Gastroesophageal sphincter (tissue), 4 donors: ENCODE measurements around the gene IRF3. TPM values are rescaled to one million over a fixed set of nuclear protein-coding genes. Genes with fewer than 3 reads are reported as not detected.

Experiments
- ATAC-seq: fragments of 150-250 bp; one replicate; pipeline ENCODE4 v1.9.1; 2016; ENCODE audit warnings: mild to moderate bottlenecking, moderate library complexity
- H3K27ac ChIP-seq, 4 donors: fragments of 200-600 bp; sonication (generic) in 3 of 4; 1 replicate in 3 of 4; 2 replicates in 1 of 4; pipeline ENCODE4 v1.5.1; 2016 to 2019
- H3K27me3 ChIP-seq: fragments of 200-600 bp; sonication (generic); one replicate; pipeline ENCODE4 v1.5.1; 2019
- H3K36me3 ChIP-seq, 2 donors: fragments of 200-600 bp; sonication (generic); one replicate each; pipeline ENCODE4 v1.5.1; 2019; ENCODE audit warnings: control low read depth in 1 of 2
- H3K4me1 ChIP-seq, 3 donors: fragments of 200-600 bp; sonication (generic); 1 replicate in 2 of 3; 2 replicates in 1 of 3; pipeline ENCODE4 v1.5.1; 2016 to 2019; ENCODE audit warnings: control low read depth in 2 of 3
- H3K4me3 ChIP-seq, 2 donors: fragments of 200-600 bp; sonication (generic); one replicate each; pipeline ENCODE4 v1.5.1; 2019; ENCODE audit warnings: mild to moderate bottlenecking in 1 of 2, moderate library complexity in 1 of 2
- H3K9me3 ChIP-seq, 3 donors: fragments of 200-600 bp; sonication (generic); one replicate each; pipeline ENCODE4 v1.5.1; 2017 to 2019; ENCODE audit warnings: control low read depth in 2 of 3
- CTCF ChIP-seq, 4 experiments: fragments of 200-600 bp in 2 of 4; fragments of 450-650 bp in 2 of 4; sonication (generic) in 1 of 4; IDR thresholded peaks; one replicate each; pipeline ENCODE4 v1.5.1; 2017 to 2019; ENCODE audit warnings: antibody characterized with exemption in 4 of 4, mild to moderate bottlenecking in 2 of 4, moderate library complexity in 2 of 4
- EP300 ChIP-seq: sonication (generic); formaldehyde crosslinking; IDR thresholded peaks from one replicate; pipeline ENCODE4 v1.6.1; 2017; ENCODE audit warnings: antibody characterized with exemption, mild to moderate bottlenecking
- POLR2A ChIP-seq, 2 donors: fragments of 450-650 bp; IDR thresholded peaks; one replicate each; pipeline ENCODE4 v1.6.1; 2017; ENCODE audit warnings: antibody characterized with exemption in 2 of 2, mild to moderate bottlenecking in 2 of 2, moderate library complexity in 1 of 2
- POLR2AphosphoS5 ChIP-seq: sonication (generic); formaldehyde crosslinking; IDR thresholded peaks from one replicate; pipeline ENCODE4 v1.6.1; 2017; ENCODE audit warnings: antibody characterized with exemption
- WGBS, 2 donors: methylation state at CpG; one replicate each; pipeline ENCODE4 v1.1.5; 2018; ENCODE audit warnings: low coverage in 1 of 2; 5-methylcytosine and 5-hydroxymethylcytosine counted together
- total RNA-seq, 4 donors: library from RNA; depleted of rRNA; stranded (reverse); fragments of >200 nt; gene quantifications; one replicate each; pipeline ENCODE4 v1.1.0, GENCODE V29; 2016

Gene IRF3
- total RNA-seq, 4 donors from 2014 or later = 29.2 to 68.6 (median 39.9) TPM

DNA sequence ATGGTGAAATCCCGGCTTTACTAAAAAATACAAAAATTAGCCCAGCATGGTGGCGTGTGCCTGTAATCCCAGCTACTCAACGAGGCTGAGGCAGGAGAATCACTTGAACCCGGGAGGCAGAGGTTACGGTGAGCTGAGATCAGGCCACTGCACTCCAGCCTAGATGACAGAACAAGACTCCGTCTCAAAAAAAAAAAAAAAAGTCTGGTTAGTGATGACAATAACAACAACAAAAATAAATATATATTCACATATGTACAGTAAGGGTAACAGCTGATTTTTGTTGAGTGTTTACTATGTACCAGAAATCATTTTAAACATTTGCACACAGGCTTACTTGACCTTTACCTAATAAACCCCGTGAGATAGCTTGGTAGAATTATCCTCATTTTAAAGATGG, 48.7 kb downstream of the IRF3 start:
- Histone ChIP-seq H3K4me3 (no peak overlapping the region), H3K36me3 (peaks cover 0 to 93% of the 10 kb centered on the region in 2 donors), H3K27ac (no peak overlapping the region), H3K27me3 (no peaks in the 10 kb centered on the region), H3K9me3 (no peaks in the 10 kb centered on the region), H3K4me1 (peaks cover 0 to 25% (median 8%) of the 10 kb centered on the region in 3 donors)
- ATAC-seq = no peak
- WGBS, 2 donors = 89 to 90% methylated on average over 4 of the region's 7 CpGs
- TF ChIP-seq EP300 = no peak
- TF ChIP-seq POLR2AphosphoS5 = no peak
- TF ChIP-seq POLR2A (IDR thresholded peaks at IDR 0.05) = no peak
- TF ChIP-seq CTCF (IDR thresholded peaks at IDR 0.05) = no peak

DNA sequence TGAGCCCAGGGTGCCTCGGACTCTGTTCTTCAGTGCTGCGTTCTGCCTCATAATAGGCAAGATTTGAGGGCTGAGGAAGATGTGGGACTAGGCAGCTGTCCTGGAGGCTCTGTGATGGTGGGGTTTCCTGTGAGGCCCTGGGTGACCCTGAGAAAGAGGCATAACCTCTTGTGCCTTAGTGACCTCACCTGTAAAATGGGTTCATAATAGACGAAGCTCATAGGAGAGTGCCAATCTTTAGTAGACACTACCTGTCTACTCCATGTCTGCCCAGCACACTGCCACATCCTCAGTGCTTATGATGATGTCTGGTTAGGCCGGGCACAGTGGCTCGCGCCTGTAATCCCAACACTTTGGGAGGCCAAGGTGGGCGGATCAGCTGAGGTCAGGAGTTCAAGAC, 49.1 kb downstream of the IRF3 start:
- H3K9me3 ChIP-seq = no peaks in the 10 kb centered on the region
- TF ChIP-seq CTCF (IDR thresholded peaks at IDR 0.05) (no peak), EP300 (no peak), POLR2AphosphoS5 (no peak), POLR2A (IDR thresholded peaks at IDR 0.05) (no peak)
- H3K36me3 ChIP-seq = peaks cover 0 to 89% of the 10 kb centered on the region in 2 donors
- peaks cover 0 to 25% (median 8%) of the 10 kb centered on the region in 3 donors for H3K4me1 ChIP-seq
- H3K27me3 ChIP-seq = no peaks in the 10 kb centered on the region
- 88% methylated on average over 4 of the region's 7 CpGs; no CpG with 5 or more reads in 1 of the 2 donors for WGBS, 2 donors
- no peak overlapping the region for H3K4me3 ChIP-seq
- no peak for ATAC-seq
- H3K27ac ChIP-seq = no peak overlapping the region

- H3K36me3 ChIP-seq = peaks cover 0 to 88% of the 10 kb centered on the region in 2 donors
Observed at GRCh38 chr19:49615861-49616260, 49.8 kb downstream of the IRF3 start.

GRCh38 chr19:49614096-49614833, 51.4 kb downstream of the IRF3 start:
- peaks cover 0 to 88% of the 10 kb centered on the region in 2 donors for H3K36me3 ChIP-seq
- WGBS, 2 donors = 76 to 83% methylated on average over 2 to 4 of the region's 19 CpGs
- H3K27me3 ChIP-seq = no peaks in the 10 kb centered on the region
- H3K4me3 ChIP-seq = no peak overlapping the region
- H3K27ac ChIP-seq = no peak overlapping the region
- TF ChIP-seq POLR2A (IDR thresholded peaks at IDR 0.05) (no peak), POLR2AphosphoS5 (no peak), EP300 (no peak), CTCF (IDR thresholded peaks at IDR 0.05) (no peak)
- H3K9me3 ChIP-seq = no peaks in the 10 kb centered on the region
- ATAC-seq = peak; percentile 42
- peaks cover 0 to 25% (median 8%) of the 10 kb centered on the region in 3 donors for H3K4me1 ChIP-seq

More at GRCh38 chr19:49615861-49616260, 49.8 kb downstream of the IRF3 start:
- Histone ChIP-seq H3K4me1 (peaks cover 0 to 25% (median 8%) of the 10 kb centered on the region in 3 donors), H3K27ac (no peak overlapping the region), H3K9me3 (no peaks in the 10 kb centered on the region), H3K4me3 (no peak overlapping the region), H3K27me3 (no peaks in the 10 kb centered on the region)
- WGBS, 2 donors = 97% methylated on average over 13 of the region's 23 CpGs; no CpG with 5 or more reads in 1 of the 2 donors
- no peak for TF ChIP-seq CTCF (IDR thresholded peaks at IDR 0.05)
- no peak for TF ChIP-seq EP300
- TF ChIP-seq POLR2AphosphoS5 = no peak
- no peak for TF ChIP-seq POLR2A (IDR thresholded peaks at IDR 0.05)
- ATAC-seq = no peak

- Histone ChIP-seq H3K27me3 (no peaks in the 10 kb centered on the region), H3K27ac (no peak overlapping the region), H3K4me1 (peaks cover 0 to 25% (median 8%) of the 10 kb centered on the region in 3 donors), H3K9me3 (no peaks in the 10 kb centered on the region), H3K36me3 (peaks cover 0 to 88% of the 10 kb centered on the region in 2 donors), H3K4me3 (no peak overlapping the region)
- WGBS, 2 donors = 72 to 74% methylated on average over 4 of the region's 4 CpGs
- ATAC-seq = no peak
- TF ChIP-seq CTCF (IDR thresholded peaks at IDR 0.05) = no peak
- TF ChIP-seq POLR2A (IDR thresholded peaks at IDR 0.05) = no peak
- TF ChIP-seq POLR2AphosphoS5 = no peak
- TF ChIP-seq EP300 = no peak
Observed at GRCh38 chr19:49613374-49613773, 52.3 kb downstream of the IRF3 start.
